ENCODE data around the gene P4HA3.

The P4HA3 gene

GRCh38 chr11:74267014-74267413 is 44.4 kb downstream of the P4HA3 start:
- no peak overlapping the region for H3K27ac ChIP-seq (replicated peaks)
- TF ChIP-seq REST (IDR thresholded peaks at IDR 0.05; ENCODE audit: insufficient replicate concordance, low read depth) = no peak
- TF ChIP-seq POLR2AphosphoS5 (IDR thresholded peaks at IDR 0.05; ENCODE audit: low read depth) = no peak
- no peak for TF ChIP-seq SPI1 (IDR thresholded peaks at IDR 0.05; ENCODE audit: borderline replicate concordance, low read depth)
- TF ChIP-seq GABPA (IDR thresholded peaks at IDR 0.05; ENCODE audit: low read depth) = no peak
- no peak for TF ChIP-seq CTCF (IDR thresholded peaks at IDR 0.05; ENCODE audit: insufficient read depth, low read length)
- H3K27me3 ChIP-seq (ENCODE audit: insufficient read depth, poor library complexity, severe bottlenecking) = no peaks in the 10 kb centered on the region
- H3K4me3 ChIP-seq (replicated peaks; ENCODE audit: insufficient read depth, low read length) = no peak overlapping the region
- no peak for DNase-seq (ENCODE audit: low read depth in 1 of 2, low spot score in 1 of 2)

GRCh38 chr11:74265256-74265655 is 46.2 kb downstream of the P4HA3 start:
- DNase-seq (ENCODE audit: low read depth in 1 of 2, low spot score in 1 of 2) = no peak
- Histone ChIP-seq H3K4me3 (replicated peaks; ENCODE audit: insufficient read depth, low read length) (no peak overlapping the region), H3K27me3 (ENCODE audit: insufficient read depth, poor library complexity, severe bottlenecking) (no peaks in the 10 kb centered on the region), H3K27ac (replicated peaks) (no peak overlapping the region)
- no peak for TF ChIP-seq REST (IDR thresholded peaks at IDR 0.05; ENCODE audit: insufficient replicate concordance, low read depth)
- TF ChIP-seq GABPA (IDR thresholded peaks at IDR 0.05; ENCODE audit: low read depth) = no peak
- TF ChIP-seq CTCF (IDR thresholded peaks at IDR 0.05; ENCODE audit: insufficient read depth, low read length) = no peak
- TF ChIP-seq SPI1 (IDR thresholded peaks at IDR 0.05; ENCODE audit: borderline replicate concordance, low read depth) = no peak
- TF ChIP-seq POLR2AphosphoS5 (IDR thresholded peaks at IDR 0.05; ENCODE audit: low read depth) = no peak

GRCh38 chr11:74262725-74263124 is 48.7 kb downstream of the P4HA3 start:
- TF ChIP-seq POLR2AphosphoS5 (IDR thresholded peaks at IDR 0.05; ENCODE audit: low read depth) (no peak), REST (IDR thresholded peaks at IDR 0.05; ENCODE audit: insufficient replicate concordance, low read depth) (no peak), GABPA (IDR thresholded peaks at IDR 0.05; ENCODE audit: low read depth) (no peak), SPI1 (IDR thresholded peaks at IDR 0.05; ENCODE audit: borderline replicate concordance, low read depth) (no peak), CTCF (IDR thresholded peaks at IDR 0.05; ENCODE audit: insufficient read depth, low read length) (no peak)
- no peak overlapping the region for H3K27ac ChIP-seq (replicated peaks)
- DNase-seq (ENCODE audit: low read depth in 1 of 2, low spot score in 1 of 2) = no peak
- H3K4me3 ChIP-seq (replicated peaks; ENCODE audit: insufficient read depth, low read length) = no peak overlapping the region
- no peaks in the 10 kb centered on the region for H3K27me3 ChIP-seq (ENCODE audit: insufficient read depth, poor library complexity, severe bottlenecking)
